PFSK-1 (cell line): ENCODE data around the gene HPCAL4.
A peak's percentile ranks its signal among the peaks of the same experiment; 100 is the strongest.

Experiments used
- FOXP2 ChIP-seq: optimal IDR thresholded peaks from 2 replicates; pipeline ENCODE3; 2011; ENCODE audit warnings: borderline replicate concordance, control low read depth, inconsistent platforms; ENCODE audit not compliant: insufficient read depth; ENCODE audit errors: extremely low read length, extremely low read depth
- POLR2AphosphoS5 ChIP-seq: IDR thresholded peaks from 2 replicates; pipeline ENCODE4 v1.6.1; 2012; ENCODE audit warnings: low read depth, mild to moderate bottlenecking, control low read depth, low read length, moderate library complexity
- REST ChIP-seq, 2 experiments: IDR thresholded peaks; 2 replicates each; pipeline versions ENCODE4 v1.6.1 to v1.8.0; 2011 to 2012; ENCODE audit warnings: low read depth in 2 of 2, low read length in 2 of 2, control low read depth in 1 of 2, inconsistent platforms in 1 of 2, mild to moderate bottlenecking in 1 of 2, moderate library complexity in 1 of 2; ENCODE audit not compliant: insufficient read depth in 1 of 2
- SIN3A ChIP-seq: IDR thresholded peaks from 2 replicates; pipeline ENCODE4 v1.6.1; 2012; ENCODE audit warnings: mild to moderate bottlenecking, low read length, moderate library complexity, borderline replicate concordance; ENCODE audit not compliant: insufficient read depth
- TAF1 ChIP-seq: IDR thresholded peaks from 2 replicates; pipeline ENCODE4 v1.6.1; 2012; ENCODE audit warnings: low read length, control low read depth, borderline replicate concordance; ENCODE audit not compliant: insufficient read depth

The HPCAL4 gene

GRCh38 chr1:39659538-39659937, 31.7 kb downstream of the HPCAL4 start:
- no peak for TF ChIP-seq TAF1
- no peak for TF ChIP-seq FOXP2
- TF ChIP-seq POLR2AphosphoS5: no peak
- no peak for TF ChIP-seq SIN3A
- no peak for TF ChIP-seq REST (IDR thresholded peaks at IDR 0.05; ENCODE audit: insufficient read depth in 1 of 2, low read depth in 2 of 2, low read length in 2 of 2)

- no peak for TF ChIP-seq FOXP2
- no peak for TF ChIP-seq REST (IDR thresholded peaks at IDR 0.05; ENCODE audit: insufficient read depth in 1 of 2, low read depth in 2 of 2, low read length in 2 of 2)
- no peak for TF ChIP-seq TAF1
- TF ChIP-seq POLR2AphosphoS5: no peak
- no peak for TF ChIP-seq SIN3A
Measured at GRCh38 chr1:39659110-39659509, 32.1 kb downstream of the HPCAL4 start.

GRCh38 chr1:39657923-39658485, 33.2 kb downstream of the HPCAL4 start:
- no peak for TF ChIP-seq SIN3A
- peak; percentile 44; the same call in 1 of the 2 replicates for TF ChIP-seq POLR2AphosphoS5

- no peak for TF ChIP-seq REST (IDR thresholded peaks at IDR 0.05; ENCODE audit: insufficient read depth in 1 of 2, low read depth in 2 of 2, low read length in 2 of 2)
- TF ChIP-seq TAF1: no peak
- no peak for TF ChIP-seq FOXP2
- TF ChIP-seq SIN3A: no peak
- TF ChIP-seq POLR2AphosphoS5: no peak
Measured at GRCh38 chr1:39657402-39657801, 33.8 kb downstream of the HPCAL4 start.

GRCh38 chr1:39656391-39656790, 34.8 kb downstream of the HPCAL4 start:
- TF ChIP-seq TAF1 (no peak), FOXP2 (no peak), SIN3A (no peak), REST (IDR thresholded peaks at IDR 0.05; ENCODE audit: insufficient read depth in 1 of 2, low read depth in 2 of 2, low read length in 2 of 2) (no peak), POLR2AphosphoS5 (no peak)
